H9 (cell line): ENCODE measurements around the gene BFSP2. TPM values are rescaled to one million over a fixed set of nuclear protein-coding genes. Genes with fewer than 3 reads are reported as not detected.

Experiments
- DNase-seq: peaks from one replicate; pipeline ENCODE4 v3.0.0-alpha.2; 2017
- H2AFZ ChIP-seq: one replicate; pipeline ENCODE4 v1.6.1; 2013; ENCODE audit warnings: mild to moderate bottlenecking, low read length, control low read depth, moderate library complexity
- H2AK5ac ChIP-seq: 2 replicates; pipeline ENCODE4 v1.6.1; 2013; ENCODE audit warnings: low read length, control low read depth, mixed read lengths; ENCODE audit not compliant: insufficient read length
- H2BK120ac ChIP-seq: one replicate; pipeline ENCODE4 v1.6.1; 2013; ENCODE audit warnings: low read depth, mild to moderate bottlenecking, low read length, control low read depth, inconsistent platforms; ENCODE audit not compliant: poor library complexity, severe bottlenecking
- H2BK12ac ChIP-seq: 2 replicates; pipeline ENCODE4 v1.6.1; 2013; ENCODE audit warnings: low read length, control low read depth, mixed read lengths, low read depth; ENCODE audit not compliant: insufficient read length
- H2BK15ac ChIP-seq: 2 replicates; pipeline ENCODE4 v1.6.1; 2013; ENCODE audit warnings: low read depth, low read length, control low read depth
- H2BK20ac ChIP-seq: one replicate; pipeline ENCODE4 v1.6.1; 2013; ENCODE audit warnings: low read depth, mild to moderate bottlenecking, low read length, control low read depth, inconsistent platforms; ENCODE audit not compliant: poor library complexity, severe bottlenecking
- H2BK5ac ChIP-seq: 2 replicates; pipeline ENCODE4 v1.6.1; 2013; ENCODE audit warnings: low read length, control low read depth, mixed read lengths; ENCODE audit not compliant: insufficient read length
- H3K14ac ChIP-seq: 2 replicates; pipeline ENCODE4 v1.6.1; 2013; ENCODE audit warnings: low read length, control low read depth; ENCODE audit not compliant: insufficient read depth
- H3K18ac ChIP-seq: 2 replicates; pipeline ENCODE4 v1.6.1; 2013; ENCODE audit warnings: low read depth, mild to moderate bottlenecking, mixed read lengths, low read length, control low read depth; ENCODE audit not compliant: insufficient read length
- H3K23ac ChIP-seq: 2 replicates; pipeline ENCODE4 v1.6.1; 2013; ENCODE audit warnings: low read length, control low read depth, mixed read lengths, low read depth; ENCODE audit not compliant: insufficient read length
- H3K23me2 ChIP-seq: 2 replicates; pipeline ENCODE4 v1.6.1; 2013; ENCODE audit warnings: low read depth, mild to moderate bottlenecking, mixed read lengths, low read length, control low read depth; ENCODE audit not compliant: insufficient read length, poor library complexity, severe bottlenecking
- H3K27ac ChIP-seq: 2 replicates; pipeline ENCODE4 v1.5.1; 2013; ENCODE audit warnings: low read length, control low read depth, mixed read lengths, low read depth; ENCODE audit not compliant: insufficient read length
- H3K27me3 ChIP-seq: 2 replicates; pipeline ENCODE4 v1.6.1; 2013; ENCODE audit warnings: low read length, control low read depth, inconsistent platforms; ENCODE audit not compliant: insufficient read depth
- H3K4ac ChIP-seq: 2 replicates; pipeline ENCODE4 v1.6.1; 2013; ENCODE audit warnings: low read depth, mild to moderate bottlenecking, control low read depth, inconsistent platforms, low read length, moderate library complexity
- H3K4me1 ChIP-seq: 2 replicates; pipeline ENCODE4 v1.6.1; 2013; ENCODE audit warnings: low read length, control low read depth, inconsistent platforms; ENCODE audit not compliant: insufficient read depth
- H3K4me2 ChIP-seq: 2 replicates; pipeline ENCODE4 v1.6.1; 2013; ENCODE audit warnings: low read length, control low read depth, mixed read lengths; ENCODE audit not compliant: insufficient read length, insufficient read depth
- H3K56ac ChIP-seq: 2 replicates; pipeline ENCODE4 v1.6.1; 2013; ENCODE audit warnings: low read depth, mild to moderate bottlenecking, mixed read lengths, low read length, control low read depth; ENCODE audit not compliant: insufficient read length
- H3K79me1 ChIP-seq: 2 replicates; pipeline ENCODE4 v1.6.1; 2013; ENCODE audit warnings: low read depth, mild to moderate bottlenecking, moderate library complexity, low read length, control low read depth, inconsistent platforms; ENCODE audit not compliant: insufficient read depth, poor library complexity, severe bottlenecking
- H3K79me2 ChIP-seq: 2 replicates; pipeline ENCODE4 v1.6.1; 2013; ENCODE audit warnings: low read length, control low read depth, inconsistent platforms; ENCODE audit not compliant: insufficient read depth
- H3K9ac ChIP-seq: 2 replicates; pipeline ENCODE4 v1.6.1; 2013; ENCODE audit warnings: low read length, control low read depth, mixed read lengths; ENCODE audit not compliant: insufficient read length; ENCODE audit errors: extremely low read depth
- H3K9me3 ChIP-seq: one replicate; pipeline ENCODE4 v1.6.1; 2013; ENCODE audit warnings: low read depth, low read length, inconsistent platforms; ENCODE audit not compliant: control insufficient read depth
- H3T11ph ChIP-seq: one replicate; pipeline ENCODE4 v1.6.1; 2013; ENCODE audit warnings: mild to moderate bottlenecking, low read length, control low read depth, inconsistent platforms
- H4K20me1 ChIP-seq: one replicate; pipeline ENCODE4 v1.6.1; 2013; ENCODE audit not compliant: control insufficient read depth, insufficient read length, insufficient read depth
- H4K5ac ChIP-seq: 2 replicates; pipeline ENCODE4 v1.6.1; 2013; ENCODE audit warnings: low read depth, mild to moderate bottlenecking, mixed read lengths, low read length, control low read depth; ENCODE audit not compliant: insufficient read length
- H4K8ac ChIP-seq: replicated peaks from 2 replicates; pipeline ENCODE4 v1.6.1; 2013; ENCODE audit warnings: low read length, control low read depth, mixed read lengths, low read depth; ENCODE audit not compliant: insufficient read length
- H4K91ac ChIP-seq: 2 replicates; pipeline ENCODE4 v1.6.1; 2013; ENCODE audit warnings: low read depth, mild to moderate bottlenecking, moderate library complexity, mixed read lengths, low read length, control low read depth; ENCODE audit not compliant: insufficient read length
- H3K27ac Mint-ChIP-seq, 3 experiments: 2 replicates in 2 of 3; 3 replicates in 1 of 3; pipeline ENCODE4 v1.8.0; 2020 to 2021; ENCODE audit warnings: mixed read lengths in 3 of 3, mild to moderate bottlenecking in 1 of 3, moderate library complexity in 1 of 3
- H3K27me3 Mint-ChIP-seq: 2 replicates; pipeline ENCODE4 v1.8.0; 2021; ENCODE audit warnings: low read depth, mild to moderate bottlenecking, moderate library complexity, mixed read lengths
- H3K36me3 Mint-ChIP-seq, 3 experiments: 2 replicates in 2 of 3; 3 replicates in 1 of 3; pipeline ENCODE4 v1.8.0; 2020 to 2021; ENCODE audit warnings: low read depth in 3 of 3, mixed read lengths in 3 of 3; ENCODE audit not compliant: insufficient read depth in 1 of 3
- H3K4me1 Mint-ChIP-seq, 2 experiments: 2 replicates each; pipeline ENCODE4 v1.8.0; 2020; ENCODE audit warnings: mixed read lengths in 2 of 2
- H3K4me3 Mint-ChIP-seq, 2 experiments: 2 replicates in 1 of 2; 3 replicates in 1 of 2; pipeline ENCODE4 v1.8.0; 2020 to 2021; ENCODE audit warnings: mild to moderate bottlenecking in 2 of 2, mixed read lengths in 2 of 2, moderate library complexity in 1 of 2
- H3K9me3 Mint-ChIP-seq, 2 experiments: 2 replicates in 1 of 2; 3 replicates in 1 of 2; pipeline ENCODE4 v1.8.0; 2020; ENCODE audit warnings: mild to moderate bottlenecking in 2 of 2, mixed read lengths in 2 of 2, moderate library complexity in 1 of 2
- CTCF ChIP-seq: fragments of 200-600 bp; sonication (generic); conservative IDR thresholded peaks from 3 replicates; pipeline ENCODE4 v1.8.0; 2021; ENCODE audit warnings: antibody characterized with exemption, mild to moderate bottlenecking
- WGBS: extraction: QIAGEN DNeasy Blood & Tissue Kit; methylation state at CpG from one replicate; pipeline ENCODE4 v1.1.7; 2013; ENCODE audit warnings: missing lambda C conversion rate, low lambda C conversion rate, mixed read lengths; ENCODE audit not compliant: insufficient read length; ENCODE audit errors: extremely low coverage; 5-methylcytosine and 5-hydroxymethylcytosine counted together
- total RNA-seq: library from RNA; stranded (reverse); gene quantifications from 2 replicates; pipeline ENCODE4 v1.2.1, GENCODE V29; 2021

BFSP2 gene
- total RNA-seq, 1 experiment from 2014 or later: not detected

DNA sequence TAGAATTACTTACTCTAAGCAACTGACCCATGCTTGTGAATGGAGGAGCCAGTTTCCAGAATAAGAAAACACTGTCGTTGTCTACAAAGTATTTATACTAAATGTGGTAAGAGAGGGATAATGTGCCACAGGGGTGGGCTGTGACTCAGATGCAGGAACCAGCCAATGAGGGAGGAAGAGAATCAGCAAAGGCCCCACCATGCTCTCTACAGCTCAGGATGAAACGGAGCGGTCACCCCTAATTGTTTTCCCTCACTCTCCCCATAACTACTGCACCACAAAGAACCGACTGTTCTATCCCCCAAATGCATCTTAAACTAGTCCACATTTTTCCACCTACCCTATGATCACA lies 44.5 kb downstream of the BFSP2 start:
- no peaks in the 10 kb centered on the region for H3K27me3 ChIP-seq
- whole genome bisulfite sequencing: no CpG with 5 or more reads among the region's 4 CpGs
- no peak overlapping the region for H2BK12ac ChIP-seq
- H2BK15ac ChIP-seq: no peak overlapping the region
- no peak overlapping the region for H3K4me2 ChIP-seq
- H3K56ac ChIP-seq: no peak overlapping the region
- no peaks in the 10 kb centered on the region for H4K20me1 ChIP-seq
- no peak overlapping the region for H3T11ph ChIP-seq
- H3K14ac ChIP-seq: no peak overlapping the region
- no peak overlapping the region for H3K4ac ChIP-seq
- H2AK5ac ChIP-seq: no peak overlapping the region
- no peak overlapping the region for H4K8ac ChIP-seq
- H3K79me2 ChIP-seq: no peaks in the 10 kb centered on the region
- H3K23ac ChIP-seq: no peak overlapping the region
- no peak overlapping the region for H2BK5ac ChIP-seq
- H2AFZ ChIP-seq: no peak overlapping the region
- H4K91ac ChIP-seq: no peak overlapping the region
- no peaks in the 10 kb centered on the region for H3K9me3 ChIP-seq
- no peak overlapping the region for H3K27ac ChIP-seq
- H3K18ac ChIP-seq: no peak overlapping the region
- no peaks in the 10 kb centered on the region for H3K79me1 ChIP-seq
- TF ChIP-seq CTCF: no peak
- H3K4me3 Mint-ChIP-seq: no peak overlapping the region
- no peaks in the 10 kb centered on the region for H3K36me3 Mint-ChIP-seq
- no peak for DNase-seq
- H3K4me1 Mint-ChIP-seq: no peaks in the 10 kb centered on the region
- H3K9me3 Mint-ChIP-seq: peaks cover 3 to 4% of the 10 kb centered on the region in 2 experiments; a peak in 3 of 5 replicates
- no peak overlapping the region for H3K9ac ChIP-seq
- no peaks in the 10 kb centered on the region for H3K23me2 ChIP-seq
- no peaks in the 10 kb centered on the region for H3K27me3 Mint-ChIP-seq
- no peak overlapping the region for H2BK120ac ChIP-seq
- H3K27ac Mint-ChIP-seq: 0 out of 7 replicates have a peak overlapping the region, but pooled peaks of 2 of the 3 experiments have one; percentile 18 to 66
- no peaks in the 10 kb centered on the region for H3K4me1 ChIP-seq
- no peak overlapping the region for H2BK20ac ChIP-seq
- no peak overlapping the region for H4K5ac ChIP-seq
